GM12874 (cell line): ENCODE data around the gene GPR68.

ENCODE experiments used
- CTCF ChIP-seq: IDR thresholded peaks from 2 replicates; pipeline ENCODE4 v1.5.1; 2011; ENCODE audit warnings: low read depth, mild to moderate bottlenecking, control low read depth, low read length, moderate library complexity; ENCODE audit not compliant: insufficient read depth

GPR68 gene

GRCh38 chr14:91264151-91265150, 19.9 kb upstream of the GPR68 start:
- no peak for TF ChIP-seq CTCF

- TF ChIP-seq CTCF: no peak
Measured at GRCh38 chr14:91263329-91263728, 18.8 kb upstream of the GPR68 start.

GRCh38 chr14:91261986-91262549, 17.6 kb upstream of the GPR68 start:
- TF ChIP-seq CTCF: no peak

GRCh38 chr14:91261115-91261514, 16.6 kb upstream of the GPR68 start:
- no peak for TF ChIP-seq CTCF

- TF ChIP-seq CTCF: no peak
Measured at GRCh38 chr14:91258876-91259275, 14.4 kb upstream of the GPR68 start.

DNA sequence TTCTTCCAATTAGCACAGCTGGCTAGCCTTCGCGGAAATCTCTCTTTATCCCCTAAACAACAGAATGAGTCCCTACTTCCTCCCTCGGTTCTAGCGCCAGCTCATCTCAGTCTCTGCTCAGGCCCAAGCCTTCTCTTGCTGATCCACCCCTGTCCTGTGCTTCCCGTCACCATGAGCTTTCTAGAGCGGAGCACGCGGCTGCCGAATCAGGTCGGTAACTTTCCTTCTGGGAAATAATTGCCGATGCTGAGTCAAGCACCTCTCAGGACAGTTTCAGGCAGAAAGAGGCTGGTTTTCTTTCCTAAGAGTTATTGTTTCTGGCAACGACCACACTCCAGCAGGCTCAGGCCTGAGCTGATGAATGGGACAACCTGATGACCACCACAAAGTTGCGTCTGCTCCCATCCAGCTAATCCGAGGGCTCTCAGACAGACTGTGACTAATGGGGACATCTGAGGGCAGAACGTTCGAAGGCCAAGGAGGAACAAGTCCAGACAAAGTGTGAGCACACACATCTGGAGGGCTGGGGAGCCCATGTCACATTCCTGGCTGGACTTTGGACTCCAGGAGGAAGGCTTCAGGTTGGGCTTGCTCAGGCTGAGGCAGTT, 13.6 kb upstream of the GPR68 start:
- no peak for TF ChIP-seq CTCF

DNA sequence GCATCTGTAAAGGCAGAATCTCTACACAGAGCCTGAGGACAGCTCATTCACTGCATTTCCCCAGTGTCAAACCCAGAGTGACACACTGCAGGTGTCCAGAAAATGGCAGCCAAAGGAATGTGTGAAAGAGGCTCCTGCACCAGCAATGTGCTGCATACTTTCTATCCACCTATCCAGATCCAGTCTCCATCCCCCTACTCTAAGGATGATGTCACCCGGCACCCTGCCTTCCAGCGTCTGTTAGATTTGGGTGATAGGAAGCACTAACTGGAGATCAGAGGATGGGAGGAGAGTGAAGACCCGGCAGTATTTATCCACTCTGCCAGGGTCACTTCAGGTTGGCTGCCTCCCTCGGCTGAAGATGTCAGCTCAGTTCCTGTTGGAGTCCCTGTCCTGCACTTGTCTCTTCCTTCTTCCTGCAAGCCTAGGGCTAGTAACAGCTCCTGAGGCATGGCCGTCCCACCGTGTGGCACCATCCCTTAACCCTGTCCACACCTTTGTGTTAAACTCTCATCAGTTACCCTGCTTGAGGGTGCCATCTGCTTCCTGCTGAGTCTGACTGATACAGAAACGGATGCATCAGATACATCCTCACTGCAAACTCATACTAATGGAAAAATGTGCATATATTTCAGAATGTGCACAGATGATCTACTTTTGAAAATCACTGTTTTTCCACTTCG, 13.0 kb upstream of the GPR68 start:
- TF ChIP-seq CTCF: no peak
